ENCODE results near the gene PITPNM3.

PITPNM3 gene

DNA sequence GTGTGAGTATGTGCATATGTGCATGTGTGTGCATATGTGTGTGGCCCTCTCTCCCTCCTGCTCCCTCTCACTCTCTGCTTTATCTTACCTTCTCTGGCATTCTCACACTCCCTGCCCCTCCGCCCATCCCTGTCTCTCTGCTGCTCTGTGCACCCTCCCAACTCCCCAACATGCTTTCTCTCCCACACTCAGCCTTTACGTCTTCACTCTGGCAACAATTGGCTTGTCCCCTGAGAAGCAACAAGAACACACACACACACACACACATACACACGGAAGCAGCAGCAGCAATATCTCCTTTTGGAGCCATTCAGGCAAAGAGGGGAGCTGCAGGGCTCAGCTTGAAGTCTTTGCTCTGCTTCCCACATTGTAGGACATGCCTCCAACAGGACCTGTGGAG lies 27.8 kb downstream of the PITPNM3 start:
- Histone ChIP-seq H3K4me1 (ENCODE audit: control insufficient read depth, insufficient read depth, low read length) (no peaks in the 10 kb centered on the region), H3K9ac (ENCODE audit: low read length) (no peak overlapping the region), H3K36me3 (ENCODE audit: control insufficient read depth, insufficient read depth, low read length) (no peaks in the 10 kb centered on the region), H3K4me3 (ENCODE audit: low read length) (no peak overlapping the region), H3K27me3 (ENCODE audit: control insufficient read depth, insufficient read depth, low read length) (no peaks in the 10 kb centered on the region), H3K27ac (ENCODE audit: low read depth, low read length) (no peak overlapping the region)

DNA sequence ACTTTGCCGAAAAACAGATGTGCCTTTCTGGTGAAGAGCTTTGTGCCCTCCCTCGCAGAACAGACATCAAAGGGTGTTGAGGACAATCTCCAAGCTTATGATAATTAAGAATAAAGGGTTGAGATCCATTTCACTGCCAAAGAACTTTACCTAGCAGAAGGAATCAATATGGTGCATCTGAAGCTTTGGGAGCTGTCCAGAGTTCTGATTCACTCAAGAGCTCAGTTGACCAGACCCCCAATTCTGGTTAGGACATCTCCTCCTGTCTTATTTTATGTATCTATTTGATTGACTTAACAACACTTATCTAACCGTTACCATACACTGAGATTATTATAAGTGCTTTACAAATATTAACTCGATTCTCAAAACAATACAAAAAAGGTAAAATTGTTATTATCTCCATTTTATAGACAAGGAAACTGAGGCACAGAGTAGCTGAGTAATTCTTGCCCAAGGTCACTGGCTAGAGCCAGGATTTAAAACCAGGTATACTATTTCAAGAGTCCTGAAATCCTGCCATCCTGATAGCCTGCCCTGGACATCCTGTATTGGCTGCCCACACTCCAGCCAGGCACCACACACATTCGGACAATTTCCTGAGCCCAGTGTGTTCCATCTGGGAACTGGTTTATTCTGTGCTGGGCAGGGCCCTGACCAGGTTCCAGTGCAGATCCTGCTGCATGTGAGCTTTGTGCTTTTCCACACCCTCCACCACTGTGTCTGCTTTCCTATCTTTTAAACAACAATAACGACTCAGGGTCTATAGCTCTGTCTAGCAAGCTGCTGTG lies 29.8 kb downstream of the PITPNM3 start:
- H3K9ac ChIP-seq (ENCODE audit: low read length) = no peak overlapping the region
- no peaks in the 10 kb centered on the region for H3K27me3 ChIP-seq (ENCODE audit: control insufficient read depth, insufficient read depth, low read length)
- no peaks in the 10 kb centered on the region for H3K36me3 ChIP-seq (ENCODE audit: control insufficient read depth, insufficient read depth, low read length)
- no peak overlapping the region for H3K4me3 ChIP-seq (ENCODE audit: low read length)
- H3K4me1 ChIP-seq (ENCODE audit: control insufficient read depth, insufficient read depth, low read length) = no peaks in the 10 kb centered on the region
- H3K27ac ChIP-seq (ENCODE audit: low read depth, low read length) = no peak overlapping the region

DNA sequence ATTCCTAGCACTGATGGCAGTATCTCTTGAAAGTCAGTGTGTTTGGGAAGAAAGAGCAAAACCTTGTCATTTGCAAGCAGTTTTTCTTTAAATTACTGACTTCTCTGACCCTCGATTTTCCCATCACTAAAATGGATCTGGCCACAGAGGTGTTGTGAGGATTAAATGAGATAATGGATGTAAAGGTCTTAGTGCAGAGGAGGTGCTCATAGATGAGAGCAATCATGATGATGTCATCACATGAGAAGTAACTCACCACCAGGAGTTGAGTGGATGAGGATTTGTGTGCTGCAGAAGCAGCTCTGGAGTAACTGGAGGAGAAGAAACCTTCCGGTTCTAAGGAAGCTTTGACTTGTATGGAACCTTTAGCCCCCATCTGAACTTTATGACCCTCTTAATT lies 30.6 kb downstream of the PITPNM3 start:
- H3K27me3 ChIP-seq (ENCODE audit: control insufficient read depth, insufficient read depth, low read length) = no peaks in the 10 kb centered on the region
- H3K4me1 ChIP-seq (ENCODE audit: control insufficient read depth, insufficient read depth, low read length) = no peaks in the 10 kb centered on the region
- no peak overlapping the region for H3K27ac ChIP-seq (ENCODE audit: low read depth, low read length)
- no peaks in the 10 kb centered on the region for H3K36me3 ChIP-seq (ENCODE audit: control insufficient read depth, insufficient read depth, low read length)
- H3K4me3 ChIP-seq (ENCODE audit: low read length) = no peak overlapping the region
- H3K9ac ChIP-seq (ENCODE audit: low read length) = no peak overlapping the region

DNA sequence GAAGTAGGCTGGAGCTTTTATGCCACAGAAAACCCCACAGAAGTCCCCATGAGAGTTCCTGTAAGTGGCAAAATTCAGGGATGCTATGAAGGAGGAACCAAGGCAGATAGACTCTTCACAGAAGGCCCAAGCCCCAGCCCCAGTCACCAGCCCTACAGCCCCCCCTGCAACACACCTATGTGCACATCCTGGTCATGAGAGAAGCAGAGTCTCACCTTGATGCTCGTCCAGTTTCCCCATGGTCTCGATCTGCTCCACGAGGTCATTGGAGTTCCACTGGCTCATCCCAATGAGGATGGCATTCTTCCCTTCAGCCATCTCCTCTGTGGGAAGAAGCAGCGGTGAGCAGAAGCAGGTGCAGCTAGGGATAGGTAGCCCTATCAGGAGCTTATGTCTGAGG lies 31.2 kb downstream of the PITPNM3 start:
- no peak overlapping the region for H3K27ac ChIP-seq (ENCODE audit: low read depth, low read length)
- no peaks in the 10 kb centered on the region for H3K27me3 ChIP-seq (ENCODE audit: control insufficient read depth, insufficient read depth, low read length)
- no peaks in the 10 kb centered on the region for H3K4me1 ChIP-seq (ENCODE audit: control insufficient read depth, insufficient read depth, low read length)
- no peaks in the 10 kb centered on the region for H3K36me3 ChIP-seq (ENCODE audit: control insufficient read depth, insufficient read depth, low read length)
- H3K4me3 ChIP-seq (ENCODE audit: low read length) = no peak overlapping the region
- H3K9ac ChIP-seq (ENCODE audit: low read length) = no peak overlapping the region

DNA sequence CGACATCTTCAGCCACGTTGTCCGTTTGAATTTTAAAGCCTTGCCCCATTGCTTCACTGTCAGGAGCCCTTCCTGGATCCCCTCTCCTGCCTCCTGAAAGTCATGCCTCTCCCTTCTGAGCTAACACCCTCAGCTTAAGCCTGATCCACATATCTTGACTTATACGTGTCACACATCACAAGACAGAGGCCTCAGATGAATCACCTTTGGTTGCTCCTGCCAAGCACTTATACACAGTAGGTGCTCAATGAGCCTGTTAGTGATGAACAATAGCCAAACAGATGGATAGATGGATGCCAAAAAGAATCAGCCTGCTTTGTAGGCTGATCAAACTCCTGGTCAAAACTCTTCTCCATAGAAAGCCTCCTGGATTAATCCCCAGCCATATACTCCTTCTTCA lies 31.8 kb downstream of the PITPNM3 start:
- no peaks in the 10 kb centered on the region for H3K27me3 ChIP-seq (ENCODE audit: control insufficient read depth, insufficient read depth, low read length)
- no peaks in the 10 kb centered on the region for H3K4me1 ChIP-seq (ENCODE audit: control insufficient read depth, insufficient read depth, low read length)
- no peak overlapping the region for H3K27ac ChIP-seq (ENCODE audit: low read depth, low read length)
- H3K4me3 ChIP-seq (ENCODE audit: low read length) = no peak overlapping the region
- H3K9ac ChIP-seq (ENCODE audit: low read length) = no peak overlapping the region
- no peaks in the 10 kb centered on the region for H3K36me3 ChIP-seq (ENCODE audit: control insufficient read depth, insufficient read depth, low read length)

DNA sequence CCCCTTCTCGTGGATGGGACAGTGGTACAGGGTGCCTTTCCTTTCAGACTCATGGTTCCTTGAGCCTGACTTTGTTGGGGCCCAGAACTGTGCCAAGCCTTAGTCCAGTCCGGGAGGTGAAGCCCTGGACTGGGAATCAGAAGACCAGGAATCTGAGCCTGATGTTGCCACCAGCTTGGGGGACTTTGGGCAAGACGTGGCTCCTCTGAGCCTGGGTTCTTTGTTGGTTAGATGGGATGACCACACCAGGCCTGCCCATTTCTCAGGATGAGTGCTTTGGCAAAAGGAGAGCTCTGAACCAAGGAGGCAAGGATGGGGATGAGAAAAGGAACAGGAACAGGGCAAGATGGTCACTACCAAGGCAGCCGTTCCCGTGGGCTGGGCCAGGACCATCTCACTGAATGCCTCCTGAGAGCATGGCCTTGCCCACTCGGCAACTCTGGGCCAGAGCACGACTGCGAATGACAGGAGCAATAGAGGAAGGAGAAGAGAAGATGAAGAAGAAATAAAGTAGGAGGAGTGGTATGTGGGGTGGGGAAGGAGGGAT lies 32.5 kb downstream of the PITPNM3 start:
- Histone ChIP-seq H3K27ac (ENCODE audit: low read depth, low read length) (no peak overlapping the region), H3K4me1 (ENCODE audit: control insufficient read depth, insufficient read depth, low read length) (no peaks in the 10 kb centered on the region), H3K27me3 (ENCODE audit: control insufficient read depth, insufficient read depth, low read length) (no peaks in the 10 kb centered on the region), H3K9ac (ENCODE audit: low read length) (no peak overlapping the region), H3K4me3 (ENCODE audit: low read length) (no peak overlapping the region), H3K36me3 (ENCODE audit: control insufficient read depth, insufficient read depth, low read length) (no peaks in the 10 kb centered on the region)

DNA sequence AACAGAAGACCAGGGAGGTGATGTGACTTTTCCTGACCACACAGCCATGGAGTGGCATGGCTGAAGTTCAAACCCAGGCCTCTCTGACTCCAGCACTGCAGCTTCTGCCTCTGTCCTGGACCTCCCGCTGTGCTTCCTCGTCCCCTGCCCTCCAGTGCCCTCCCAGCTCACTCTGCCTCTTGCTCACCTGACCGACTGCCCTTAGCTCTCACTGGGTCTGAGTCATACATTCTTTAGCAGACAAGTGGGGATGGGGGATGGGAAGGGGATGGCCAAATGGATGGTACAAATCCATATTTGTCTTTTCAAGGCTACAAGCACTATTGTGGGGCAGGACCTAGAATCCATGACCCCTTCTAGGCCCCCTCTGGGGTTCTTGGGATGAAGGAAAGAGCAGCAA lies 33.0 kb downstream of the PITPNM3 start:
- H3K36me3 ChIP-seq (ENCODE audit: control insufficient read depth, insufficient read depth, low read length) = no peaks in the 10 kb centered on the region
- no peak overlapping the region for H3K9ac ChIP-seq (ENCODE audit: low read length)
- H3K4me3 ChIP-seq (ENCODE audit: low read length) = no peak overlapping the region
- no peaks in the 10 kb centered on the region for H3K27me3 ChIP-seq (ENCODE audit: control insufficient read depth, insufficient read depth, low read length)
- no peak overlapping the region for H3K27ac ChIP-seq (ENCODE audit: low read depth, low read length)
- H3K4me1 ChIP-seq (ENCODE audit: control insufficient read depth, insufficient read depth, low read length) = no peaks in the 10 kb centered on the region

DNA sequence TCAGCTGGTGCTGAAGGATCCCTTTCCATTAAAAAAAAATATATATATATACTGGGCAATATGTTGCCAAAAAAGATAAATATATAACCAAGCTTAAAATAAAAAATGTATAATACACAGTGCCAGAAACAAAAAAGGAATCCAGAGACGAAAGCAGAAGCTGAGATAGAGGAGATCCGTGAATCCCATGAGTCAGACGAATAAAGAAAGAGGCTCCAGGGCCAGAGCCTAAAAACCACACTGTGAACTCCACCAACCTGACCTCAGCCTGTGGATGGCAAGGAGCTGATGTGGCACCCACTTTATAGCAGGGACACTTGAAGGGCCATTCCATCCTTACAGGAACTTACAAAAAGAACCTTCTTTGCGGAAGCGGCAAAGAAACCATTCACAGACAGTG lies 34.8 kb downstream of the PITPNM3 start:
- Histone ChIP-seq H3K4me1 (ENCODE audit: control insufficient read depth, insufficient read depth, low read length) (no peaks in the 10 kb centered on the region), H3K27ac (ENCODE audit: low read depth, low read length) (no peak overlapping the region), H3K36me3 (ENCODE audit: control insufficient read depth, insufficient read depth, low read length) (no peaks in the 10 kb centered on the region), H3K9ac (ENCODE audit: low read length) (no peak overlapping the region), H3K4me3 (ENCODE audit: low read length) (no peak overlapping the region), H3K27me3 (ENCODE audit: control insufficient read depth, insufficient read depth, low read length) (no peaks in the 10 kb centered on the region)

DNA sequence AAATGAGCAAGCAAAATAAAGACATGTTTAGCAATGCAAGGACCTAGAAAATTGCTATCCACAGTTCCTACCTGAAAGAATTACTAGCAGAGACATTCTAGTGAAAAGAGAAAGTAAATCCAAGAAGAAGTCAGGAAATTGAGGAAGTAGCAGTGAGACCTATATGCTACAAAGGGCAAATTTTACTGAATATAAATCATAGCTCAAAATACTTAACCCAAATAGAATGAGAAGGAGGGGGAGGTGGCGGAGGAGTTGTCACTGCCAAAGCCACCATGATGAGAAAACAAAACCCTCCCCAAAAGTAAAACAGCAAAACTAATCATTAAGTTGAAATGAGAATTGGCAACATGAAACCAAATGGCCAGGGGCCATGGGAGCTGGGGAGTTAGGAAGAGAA lies 39.3 kb downstream of the PITPNM3 start:
- Histone ChIP-seq H3K9ac (ENCODE audit: low read length) (no peak overlapping the region), H3K4me1 (ENCODE audit: control insufficient read depth, insufficient read depth, low read length) (no peaks in the 10 kb centered on the region), H3K36me3 (ENCODE audit: control insufficient read depth, insufficient read depth, low read length) (no peaks in the 10 kb centered on the region), H3K27me3 (ENCODE audit: control insufficient read depth, insufficient read depth, low read length) (no peaks in the 10 kb centered on the region), H3K4me3 (ENCODE audit: low read length) (no peak overlapping the region), H3K27ac (ENCODE audit: low read depth, low read length) (no peak overlapping the region)

DNA sequence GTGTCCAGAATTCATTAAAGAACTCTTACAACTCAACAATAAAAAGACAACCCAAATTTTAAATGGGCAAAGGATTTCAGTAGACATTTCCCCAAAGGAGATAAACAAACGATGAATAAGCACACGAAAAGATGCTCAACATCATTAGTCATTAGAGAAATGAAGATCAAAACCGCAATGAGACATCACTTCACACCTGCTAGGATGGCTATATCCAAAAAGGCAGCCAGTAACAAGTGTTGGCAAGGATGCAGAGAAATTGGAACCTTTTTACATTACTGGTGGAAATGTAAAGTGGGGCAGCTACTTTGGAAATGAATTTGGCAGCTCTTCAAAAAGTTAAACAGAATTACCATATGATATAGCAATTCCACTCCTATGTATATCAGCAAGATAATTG lies 42.0 kb downstream of the PITPNM3 start:
- Histone ChIP-seq H3K27me3 (ENCODE audit: control insufficient read depth, insufficient read depth, low read length) (no peaks in the 10 kb centered on the region), H3K4me1 (ENCODE audit: control insufficient read depth, insufficient read depth, low read length) (no peaks in the 10 kb centered on the region), H3K4me3 (ENCODE audit: low read length) (no peak overlapping the region)

DNA sequence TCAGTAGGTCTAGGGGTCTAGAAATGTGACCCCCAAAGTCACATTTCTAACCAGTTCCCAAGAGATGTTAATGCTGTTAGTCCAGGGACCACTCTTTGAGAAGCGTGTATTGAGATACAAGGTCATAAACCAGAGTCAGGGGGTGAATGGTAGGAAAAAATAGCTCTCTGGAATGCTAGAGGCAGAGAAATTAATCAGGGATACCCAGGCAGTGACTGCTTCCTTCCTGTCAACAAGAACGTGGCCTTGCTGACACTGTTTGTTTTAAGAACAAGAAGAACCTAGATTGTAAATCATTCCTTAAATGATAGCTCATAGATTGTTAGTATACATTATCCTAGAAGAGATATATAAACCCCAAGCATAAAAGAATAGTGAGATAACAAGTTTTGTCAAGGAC lies 43.8 kb downstream of the PITPNM3 start:
- Histone ChIP-seq H3K4me1 (ENCODE audit: control insufficient read depth, insufficient read depth, low read length) (peaks cover 3% of the 10 kb centered on the region), H3K27me3 (ENCODE audit: control insufficient read depth, insufficient read depth, low read length) (no peaks in the 10 kb centered on the region), H3K4me3 (ENCODE audit: low read length) (no peak overlapping the region), H3K27ac (ENCODE audit: low read depth, low read length) (no peak overlapping the region), H3K9ac (ENCODE audit: low read length) (no peak overlapping the region), H3K36me3 (ENCODE audit: control insufficient read depth, insufficient read depth, low read length) (no peaks in the 10 kb centered on the region)

More for the DNA sequence above, 42.0 kb downstream of the PITPNM3 start:
- Histone ChIP-seq H3K36me3 (ENCODE audit: control insufficient read depth, insufficient read depth, low read length) (no peaks in the 10 kb centered on the region), H3K9ac (ENCODE audit: low read length) (no peak overlapping the region), H3K27ac (ENCODE audit: low read depth, low read length) (no peak overlapping the region)

DNA sequence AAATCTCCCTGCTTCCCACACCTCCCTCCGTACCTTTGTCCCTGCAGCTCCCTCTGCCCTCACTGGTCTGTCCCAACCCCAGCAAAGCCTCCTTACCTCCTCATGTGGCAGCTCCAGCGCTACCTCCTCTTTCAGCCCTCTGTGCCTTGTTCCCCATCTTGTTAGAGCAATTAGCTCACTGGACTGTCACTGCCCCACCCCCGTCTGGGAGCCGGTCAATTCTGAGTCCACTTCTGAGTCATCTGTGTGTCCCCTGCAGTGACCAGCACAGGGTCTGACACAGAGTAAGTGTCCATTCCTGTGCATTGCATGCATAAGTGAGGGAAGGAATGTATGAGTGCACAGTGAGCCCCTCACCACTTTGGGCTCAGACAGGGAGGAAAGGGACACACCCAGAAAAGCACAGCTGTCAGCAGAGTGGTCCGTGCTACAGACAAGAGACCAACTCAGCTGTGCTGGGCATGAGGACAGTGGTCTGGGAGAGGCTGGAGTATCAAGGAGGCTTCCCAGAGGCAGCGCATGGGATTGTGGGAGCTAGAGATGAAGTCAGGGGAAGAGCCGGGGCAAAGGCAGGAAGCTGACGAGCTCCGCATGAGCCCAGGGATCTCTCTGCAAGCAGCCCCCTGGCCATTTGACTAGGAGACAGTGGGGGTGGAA lies 45.9 kb downstream of the PITPNM3 start:
- Histone ChIP-seq H3K36me3 (ENCODE audit: control insufficient read depth, insufficient read depth, low read length) (no peaks in the 10 kb centered on the region), H3K4me3 (ENCODE audit: low read length) (no peak overlapping the region), H3K9ac (ENCODE audit: low read length) (no peak overlapping the region), H3K27me3 (ENCODE audit: control insufficient read depth, insufficient read depth, low read length) (no peaks in the 10 kb centered on the region), H3K27ac (ENCODE audit: low read depth, low read length) (no peak overlapping the region), H3K4me1 (ENCODE audit: control insufficient read depth, insufficient read depth, low read length) (peaks cover 6% of the 10 kb centered on the region)

DNA sequence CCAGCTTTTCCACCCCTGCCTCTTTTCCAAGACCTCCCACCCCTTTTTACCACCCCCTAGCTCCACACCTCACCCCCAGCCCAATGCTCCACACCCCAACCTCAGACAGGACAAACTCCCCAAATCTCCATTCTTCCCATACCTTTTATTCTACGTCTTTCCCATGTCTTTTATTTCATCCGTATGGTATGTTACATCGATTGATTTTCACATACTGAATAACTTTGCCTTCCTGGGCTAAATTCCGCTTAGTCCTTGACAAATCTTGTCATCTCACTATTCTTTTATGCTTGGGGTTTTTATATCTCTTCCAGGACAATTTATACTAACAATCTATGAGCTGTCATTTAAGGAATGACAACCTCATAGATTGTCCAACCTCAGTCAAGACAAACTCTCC lies 46.4 kb downstream of the PITPNM3 start:
- Histone ChIP-seq H3K4me3 (ENCODE audit: low read length) (no peak overlapping the region), H3K9ac (ENCODE audit: low read length) (no peak overlapping the region), H3K36me3 (ENCODE audit: control insufficient read depth, insufficient read depth, low read length) (no peaks in the 10 kb centered on the region), H3K27me3 (ENCODE audit: control insufficient read depth, insufficient read depth, low read length) (no peaks in the 10 kb centered on the region), H3K4me1 (ENCODE audit: control insufficient read depth, insufficient read depth, low read length) (peaks cover 8% of the 10 kb centered on the region), H3K27ac (ENCODE audit: low read depth, low read length) (no peak overlapping the region)

Data from rectal smooth muscle tissue (tissue), 1 donor.